Adrenal gland (tissue), 12 donors: ENCODE data around the gene FAM124B. TPM values are rescaled to one million over a fixed set of nuclear protein-coding genes. Genes with fewer than 3 reads are reported as not detected.
"Not testable (repeated sequence)": the region's sequence is repeated elsewhere in the genome, so short reads cannot be mapped to it uniquely, and the experiment has no call there.

ENCODE experiments used
- DNase-seq, 7 donors: peaks; one replicate each; pipeline ENCODE4 v3.0.0-alpha.2; 2019 to 2020
- H3K27ac ChIP-seq, 5 donors: fragments of 200-600 bp; sonication (generic) in 4 of 5; 1 replicate in 3 of 5; 2 replicates in 2 of 5; pipeline versions ENCODE4 v1.5.1 to v1.8.0; 2016 to 2020; ENCODE audit warnings: mild to moderate bottlenecking in 1 of 5
- H3K27me3 ChIP-seq: fragments of 200-600 bp; 2 replicates; pipeline ENCODE4 v1.8.0; 2021
- H3K36me3 ChIP-seq, 2 donors: fragments of 200-600 bp; replicated peaks in 1 of 2; 1 replicate in 1 of 2; 2 replicates in 1 of 2; pipeline versions ENCODE4 v1.5.1 to v1.8.0; 2018 to 2022
- H3K4me1 ChIP-seq, 2 donors: fragments of 200-600 bp; replicated peaks in 1 of 2; 1 replicate in 1 of 2; 2 replicates in 1 of 2; pipeline versions ENCODE4 v1.5.1 to v1.8.0; 2018 to 2021
- H3K4me3 ChIP-seq, 4 donors: fragments of 200-600 bp; sonication (generic) in 3 of 4; one replicate each; pipeline ENCODE4 v1.5.1; 2016 to 2018
- H3K9me3 ChIP-seq, 3 donors: fragments of 200-600 bp; sonication (generic) in 1 of 3; replicated peaks in 1 of 3; 1 replicate in 2 of 3; 2 replicates in 1 of 3; pipeline versions ENCODE4 v1.5.1 to v1.8.0; 2016 to 2021
- POLR2A ChIP-seq, 2 donors: fragments of 450-650 bp; IDR thresholded peaks; one replicate each; pipeline ENCODE4 v1.6.1; 2017; ENCODE audit warnings: antibody characterized with exemption in 2 of 2, mild to moderate bottlenecking in 2 of 2, moderate library complexity in 1 of 2
- WGBS, 4 donors: extraction: QIAGEN DNeasy Blood & Tissue Kit in 2 of 4; methylation state at CpG; one replicate each; pipeline versions ENCODE4 v1.1.5 to v1.1.7; 2013 to 2017; 5-methylcytosine and 5-hydroxymethylcytosine counted together
- intact Hi-C, 2 donors: fragments of 100-400 bp; cut with DNase I; formaldehyde crosslinking; loops; one replicate each; pipeline versions ENCODE4 v1.14.1 to v1.15.0; 2022 to 2023
- polyA plus RNA-seq, 3 donors: library from polyadenylated mRNA; stranded (reverse); fragments of 200-250 nt in 2 of 3; fragments of 350-450 nt in 1 of 3; fragmentation: Illumina TruSeq in 1 of 3; extraction: RNeasy Lipid Tissue Mini Kit (QIAGEN cat#74804) in 1 of 3; gene quantifications; one replicate each; pipeline ENCODE4 v1.2.3, GENCODE V29; 2013 to 2014
- total RNA-seq, 9 donors: library from RNA; depleted of rRNA in 4 of 9; stranded (reverse); fragments of >200 nt in 4 of 9; fragments of 120-200 nt in 1 of 9; fragmentation: NEBNext Ultra II Directional in 1 of 9; extraction: Animal tissue kit (Norgen Biotek cat#: 25700) in 1 of 9; gene quantifications; one replicate each; pipeline versions ENCODE4 v1.1.0 to v1.2.4, GENCODE V29; 2013 to 2023
- TF ChIP-seq, protein P1 (sequence below), 6 experiments: fragments of 450-650 bp in 4 of 6; fragments of 200-600 bp in 2 of 6; sonication (generic) in 1 of 6; IDR thresholded peaks; 1 replicate in 5 of 6; 2 replicates in 1 of 6; pipeline versions ENCODE4 v1.5.1 to v1.8.0; 2016 to 2021; ENCODE audit warnings: antibody characterized with exemption in 6 of 6, mild to moderate bottlenecking in 2 of 6, moderate library complexity in 1 of 6
- donor health status: healthy with polysubstance abuse.
- donor health status: Bipolar disorder and iron deficiency.
- donor health status: DM: yes; HTN: yes; CAD: no.
- donor health status: DM: no; HTN: no; CAD: no.
- donor health status: DM: no; HTN: no; CAD: no.
- donor health status: DM: yes; HTN: yes; CAD: no.

Gene FAM124B
- total and polyA plus RNA-seq, 12 donors = 0.16 to 1.1 (median 0.54) TPM; not detected in 2

DNA sequence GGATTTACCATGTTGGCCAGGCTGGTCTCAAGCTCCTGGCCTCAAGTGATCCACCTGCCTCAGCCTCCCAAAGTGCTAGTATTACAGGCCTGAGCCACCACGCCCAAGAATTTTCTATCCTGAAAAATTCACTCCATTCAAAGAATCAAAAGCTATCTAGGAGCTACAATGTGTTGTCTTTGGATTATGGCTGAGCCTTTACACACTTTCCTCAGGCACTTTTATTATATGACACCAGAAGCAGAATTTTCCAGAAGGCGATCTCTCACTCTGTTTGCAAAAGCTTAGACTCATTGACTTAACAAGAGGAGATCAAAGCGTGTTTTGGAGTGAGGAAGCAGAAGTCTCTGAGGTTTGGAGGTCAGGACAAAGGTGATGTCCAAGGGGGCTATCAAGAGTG is 3.6 kb downstream of the FAM124B start:
- no peak for DNase-seq
- Histone ChIP-seq H3K27ac (no peak overlapping the region), H3K4me1 (peaks cover 0 to 3% of the 10 kb centered on the region in 2 donors), H3K36me3 (no peaks in the 10 kb centered on the region), H3K27me3 (no peaks in the 10 kb centered on the region), H3K4me3 (no peak overlapping the region), H3K9me3 (no peaks in the 10 kb centered on the region)
- TF ChIP-seq POLR2A (IDR thresholded peaks at IDR 0.05) = no peak
- 85 to 93% (median 91%) methylated on average over 3 of the region's 3 CpGs for WGBS, 4 donors
- intact Hi-C loops = no loop called here

DNA sequence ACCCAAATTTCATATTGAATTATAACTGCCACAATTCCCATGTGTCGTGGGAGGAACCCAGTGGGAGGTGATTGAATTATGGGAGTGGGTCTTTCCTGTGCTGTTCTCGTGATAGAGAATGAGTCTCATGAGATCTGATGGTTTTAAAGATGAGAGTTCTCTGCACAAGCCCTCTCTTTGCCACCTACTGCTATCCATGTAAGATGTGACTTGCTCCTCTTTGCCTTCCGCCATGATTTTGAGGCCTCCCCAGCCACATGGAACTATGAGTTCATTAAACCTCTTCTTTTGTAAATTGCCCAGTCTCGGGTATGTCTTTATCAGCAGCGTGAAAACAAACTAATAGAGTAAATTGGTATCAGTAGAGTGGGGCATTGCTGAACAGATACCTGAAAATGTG is 4.8 kb downstream of the FAM124B start:
- H3K9me3 ChIP-seq, H3K4me1 ChIP-seq, DNase-seq, H3K27ac ChIP-seq, H3K4me3 ChIP-seq, H3K27me3 ChIP-seq, intact Hi-C loops, H3K36me3 ChIP-seq: not testable (repeated sequence)
- WGBS, 4 donors = 81 to 93% (median 87%) methylated on average over 5 of the region's 5 CpGs

DNA sequence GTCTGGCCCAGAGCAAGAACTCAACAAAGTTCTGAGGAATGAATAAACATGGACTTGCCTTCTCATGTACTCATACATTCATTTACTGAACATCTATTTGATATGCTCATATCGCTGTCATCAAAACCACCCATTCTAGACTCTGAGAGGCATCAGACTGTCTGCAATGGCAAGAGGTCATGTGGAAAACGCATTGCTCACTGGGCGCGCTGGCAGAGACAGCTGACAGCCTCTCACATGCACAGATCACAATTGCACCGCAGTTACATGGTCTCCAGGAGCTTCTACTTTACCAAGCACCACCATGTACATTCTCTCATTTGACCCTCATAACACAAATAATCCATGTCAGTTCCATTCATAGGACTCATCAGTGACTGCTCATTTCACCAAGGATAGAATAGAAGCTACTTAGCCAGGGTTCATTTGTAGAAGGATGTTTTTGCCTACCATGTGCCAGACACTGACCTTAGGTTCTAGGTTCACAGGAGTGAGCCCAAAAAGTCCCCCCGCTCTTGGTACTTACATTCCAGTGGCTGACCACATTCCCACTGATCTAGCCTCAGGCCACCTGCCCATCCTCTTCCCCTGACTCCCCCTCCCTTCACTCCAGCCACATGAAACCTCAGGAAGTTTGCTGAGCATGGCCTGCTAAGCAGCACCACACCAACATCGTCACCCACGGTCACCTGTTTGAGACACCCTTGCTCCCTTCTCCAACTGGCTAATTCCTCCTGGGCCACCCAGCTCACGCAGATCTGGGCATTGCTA is 6.1 kb downstream of the FAM124B start:
- H3K9me3 ChIP-seq = no peaks in the 10 kb centered on the region
- H3K27ac ChIP-seq = no peak overlapping the region
- H3K4me3 ChIP-seq = no peak overlapping the region
- H3K4me1 ChIP-seq = peaks cover 0 to 3% of the 10 kb centered on the region in 2 donors
- H3K27me3 ChIP-seq = no peaks in the 10 kb centered on the region
- TF ChIP-seq, protein P1, sequence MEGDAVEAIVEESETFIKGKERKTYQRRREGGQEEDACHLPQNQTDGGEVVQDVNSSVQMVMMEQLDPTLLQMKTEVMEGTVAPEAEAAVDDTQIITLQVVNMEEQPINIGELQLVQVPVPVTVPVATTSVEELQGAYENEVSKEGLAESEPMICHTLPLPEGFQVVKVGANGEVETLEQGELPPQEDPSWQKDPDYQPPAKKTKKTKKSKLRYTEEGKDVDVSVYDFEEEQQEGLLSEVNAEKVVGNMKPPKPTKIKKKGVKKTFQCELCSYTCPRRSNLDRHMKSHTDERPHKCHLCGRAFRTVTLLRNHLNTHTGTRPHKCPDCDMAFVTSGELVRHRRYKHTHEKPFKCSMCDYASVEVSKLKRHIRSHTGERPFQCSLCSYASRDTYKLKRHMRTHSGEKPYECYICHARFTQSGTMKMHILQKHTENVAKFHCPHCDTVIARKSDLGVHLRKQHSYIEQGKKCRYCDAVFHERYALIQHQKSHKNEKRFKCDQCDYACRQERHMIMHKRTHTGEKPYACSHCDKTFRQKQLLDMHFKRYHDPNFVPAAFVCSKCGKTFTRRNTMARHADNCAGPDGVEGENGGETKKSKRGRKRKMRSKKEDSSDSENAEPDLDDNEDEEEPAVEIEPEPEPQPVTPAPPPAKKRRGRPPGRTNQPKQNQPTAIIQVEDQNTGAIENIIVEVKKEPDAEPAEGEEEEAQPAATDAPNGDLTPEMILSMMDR (IDR thresholded peaks at IDR 0.05) = no peak
- TF ChIP-seq POLR2A (IDR thresholded peaks at IDR 0.05) = no peak
- no peaks in the 10 kb centered on the region for H3K36me3 ChIP-seq
- WGBS, 4 donors = 85 to 94% (median 88%) methylated on average over 9 of the region's 9 CpGs
- no peak for DNase-seq
- intact Hi-C loops = no loop called here

DNA sequence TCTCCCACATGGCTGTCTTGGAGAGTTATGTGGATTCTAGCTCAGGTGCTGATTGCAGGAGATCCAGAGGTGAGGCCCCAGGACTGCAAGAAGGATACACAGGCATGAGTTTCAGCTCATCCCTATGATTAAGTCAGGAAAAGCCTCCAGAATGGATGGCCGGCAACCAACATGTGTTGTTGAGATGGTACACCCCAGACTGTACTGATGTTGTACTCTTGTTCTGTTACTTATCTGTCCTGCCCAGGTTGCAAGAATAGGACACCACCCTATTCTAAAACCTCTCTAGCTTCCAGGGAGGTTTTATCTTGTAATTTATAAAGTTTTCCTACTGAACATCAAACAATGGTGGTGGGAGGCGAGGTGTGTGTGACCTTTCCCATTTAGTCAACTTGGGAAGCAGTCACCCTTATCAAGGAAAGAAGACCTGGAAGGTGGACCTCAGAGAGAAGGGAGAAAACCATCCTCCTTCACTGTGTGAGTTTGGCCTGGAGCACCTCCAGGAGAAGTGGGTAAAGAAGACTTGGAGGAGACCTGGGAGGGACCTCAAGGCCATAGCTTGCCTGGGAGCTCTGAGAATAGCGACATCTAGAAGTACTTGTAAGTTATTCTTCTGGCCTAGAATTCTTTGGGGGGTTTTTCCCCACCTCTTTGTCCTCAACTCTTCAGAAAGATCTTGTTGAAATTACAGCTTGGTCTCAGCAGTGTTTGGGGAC is 8.6 kb downstream of the FAM124B start:
- no peaks in the 10 kb centered on the region for H3K9me3 ChIP-seq
- no peak overlapping the region for H3K4me3 ChIP-seq
- no peaks in the 10 kb centered on the region for H3K4me1 ChIP-seq
- no peak overlapping the region for H3K27ac ChIP-seq
- no peak for DNase-seq
- intact Hi-C loops = no loop called here
- H3K27me3 ChIP-seq = no peaks in the 10 kb centered on the region
- H3K36me3 ChIP-seq = no peaks in the 10 kb centered on the region
- TF ChIP-seq POLR2A (IDR thresholded peaks at IDR 0.05) = no peak
- TF ChIP-seq, protein P1 (IDR thresholded peaks at IDR 0.05) = no peak
- 90 to 100% (median 97%) methylated on average over 3 of the region's 3 CpGs for WGBS, 4 donors

DNA sequence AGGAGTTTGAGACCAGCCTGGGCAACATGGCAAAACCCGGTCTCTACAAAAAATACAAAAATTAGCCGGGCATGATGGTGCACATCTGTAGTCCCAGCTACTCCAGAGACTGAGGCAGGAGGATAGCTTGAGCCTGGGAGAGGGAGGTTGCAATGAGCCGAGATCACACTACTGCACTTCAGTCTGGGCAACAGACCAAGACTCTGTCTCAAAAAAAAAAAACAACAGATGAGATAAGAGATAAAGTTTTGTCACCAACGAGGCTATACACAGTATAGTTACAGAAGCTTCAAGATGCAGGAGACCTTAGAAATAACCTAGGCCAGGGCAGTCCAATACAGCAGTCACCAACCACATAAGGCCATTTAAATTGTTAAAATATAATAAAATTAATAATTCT is 9.4 kb downstream of the FAM124B start:
- intact Hi-C loops = no loop called here
- TF ChIP-seq, protein P1 (IDR thresholded peaks at IDR 0.05) = no peak
- TF ChIP-seq POLR2A (IDR thresholded peaks at IDR 0.05) = no peak
- WGBS, 4 donors = 52 to 61% (median 59%) methylated on average over 4 of the region's 4 CpGs

More for the DNA sequence above, 9.4 kb downstream of the FAM124B start:
- H3K4me1 ChIP-seq = no peaks in the 10 kb centered on the region
- no peaks in the 10 kb centered on the region for H3K27me3 ChIP-seq
- no peak overlapping the region for H3K4me3 ChIP-seq
- H3K27ac ChIP-seq = no peak overlapping the region
- no peaks in the 10 kb centered on the region for H3K9me3 ChIP-seq
- DNase-seq = no peak
- H3K36me3 ChIP-seq = no peaks in the 10 kb centered on the region
